HCT116 (cell line): ENCODE data around the gene DVL2. TPM values are rescaled to one million over a fixed set of nuclear protein-coding genes. Genes with fewer than 3 reads are reported as not detected.

Experiments
- ATAC-seq: fragments of 200-7000 bp; cut with Tn5 transposase; 2 replicates; pipeline ENCODE4 v1.9.1; 2020; ENCODE audit warnings: mild to moderate bottlenecking, moderate library complexity
- BruUV-seq: library from RNA; stranded (reverse); fragments of 400-500 nt; replicated peaks from 2 replicates; lab custom pipeline; 2021; lab: Mats Ljungman, UMichigan
- CTCF ChIA-PET: fragments of 300-600 bp; sonication (Branson Sonifier 250); formaldehyde crosslinking; loops from one replicate; lab custom pipeline; 2021; ENCODE audit warnings: antibody characterized with exemption; lab: Charles Lee
- POLR2A ChIA-PET: fragments of 300-600, 350-600 bp; sonication (Branson Sonifier 250); formaldehyde crosslinking; loops from one replicate; lab custom pipeline; 2021; ENCODE audit warnings: antibody characterized with exemption; lab: Charles Lee
- RAD21 ChIA-PET, 2 experiments: fragments of 300-600 bp; sonication (Branson Sonifier 250); formaldehyde crosslinking; loops; one replicate each; lab custom pipeline; 2023; ENCODE audit warnings: low total read pairs in 2 of 2; ENCODE audit not compliant: uncharacterized antibody in 2 of 2, unreplicated experiment in 2 of 2, low non-redundant PET in 1 of 2; lab: Charles Lee
- DNase-seq: peaks from one replicate; pipeline ENCODE4 v3.0.0-alpha.2; 2010; ENCODE audit warnings: low read depth, low spot score
- H2AFZ ChIP-seq: fragments of 200-600 bp; shearing (Covaris generic), sonication (generic); 2 replicates; pipeline ENCODE4 v1.6.1; 2017; ENCODE audit warnings: low read depth, mixed run types, mixed read lengths, antibody characterized with exemption, low read length; ENCODE audit not compliant: poor library complexity, severe bottlenecking
- H3K27ac ChIP-seq: 2 replicates; pipeline ENCODE4 v1.5.1; 2012; ENCODE audit warnings: low read depth, low read length
- H3K27me3 ChIP-seq: fragments of 200-600 bp; sonication (generic); 2 replicates; pipeline ENCODE4 v1.6.1; 2016; ENCODE audit warnings: mixed run types, low read length, mixed read lengths; ENCODE audit not compliant: insufficient read depth
- H3K36me3 ChIP-seq, 2 experiments: fragments of 200-500 bp in 1 of 2; fragments of 200-600 bp in 1 of 2; sonication (Bioruptor generic) in 1 of 2; sonication (generic) in 1 of 2; 2 replicates each; pipeline versions ENCODE4 v1.5.1 to v1.6.1; 2014 to 2016; ENCODE audit warnings: low read length in 2 of 2, inconsistent platforms in 1 of 2, mixed read lengths in 1 of 2, mixed run types in 1 of 2; ENCODE audit not compliant: insufficient read depth in 2 of 2, control insufficient read depth in 1 of 2
- H3K4me1 ChIP-seq, 2 experiments: fragments of 200-600 bp in 1 of 2; sonication (generic) in 1 of 2; 2 replicates each; pipeline versions ENCODE4 v1.5.1 to v1.6.1; 2012 to 2017; ENCODE audit warnings: low read length in 2 of 2, inconsistent platforms in 1 of 2, mild to moderate bottlenecking in 1 of 2, mixed read lengths in 1 of 2, mixed run types in 1 of 2, moderate library complexity in 1 of 2; ENCODE audit not compliant: insufficient read depth in 2 of 2, control insufficient read depth in 1 of 2
- H3K4me2 ChIP-seq: fragments of 200-600 bp; sonication (generic); 2 replicates; pipeline ENCODE4 v1.6.1; 2017; ENCODE audit warnings: mixed run types, low read length, mixed read lengths
- H3K4me3 ChIP-seq, 2 experiments: fragments of 200-600 bp in 1 of 2; sonication (generic) in 1 of 2; replicated peaks in 1 of 2; 2 replicates each; pipeline ENCODE4 v1.5.1; 2011 to 2016; ENCODE audit warnings: low read length in 2 of 2, control low read depth in 1 of 2, low read depth in 1 of 2, mild to moderate bottlenecking in 1 of 2, mixed read lengths in 1 of 2, mixed run types in 1 of 2
- H3K79me2 ChIP-seq: fragments of 200-600 bp; sonication (generic); 2 replicates; pipeline ENCODE4 v1.6.1; 2017; ENCODE audit warnings: mild to moderate bottlenecking, mixed run types, low read length, moderate library complexity, mixed read lengths; ENCODE audit not compliant: insufficient read depth
- H3K9ac ChIP-seq: fragments of 200-600 bp; sonication (generic); 2 replicates; pipeline ENCODE4 v1.6.1; 2016; ENCODE audit warnings: low read length, mixed read lengths
- H3K9me2 ChIP-seq: fragments of 200-600 bp; sonication (generic), shearing (Covaris generic); 2 replicates; pipeline ENCODE4 v1.6.1; 2017; ENCODE audit warnings: mixed run types, mild to moderate bottlenecking, moderate library complexity; ENCODE audit not compliant: insufficient read depth
- H3K9me3 ChIP-seq, 2 experiments: fragments of 200-500 bp in 1 of 2; fragments of 200-600 bp in 1 of 2; sonication (Bioruptor generic) in 1 of 2; sonication (generic) in 1 of 2; 2 replicates each; pipeline ENCODE4 v1.6.1; 2014 to 2017; ENCODE audit warnings: low read length in 2 of 2, mixed read lengths in 2 of 2, inconsistent platforms in 1 of 2, low read depth in 1 of 2, mild to moderate bottlenecking in 1 of 2, mixed run types in 1 of 2, moderate library complexity in 1 of 2; ENCODE audit not compliant: control insufficient read depth in 1 of 2, insufficient read depth in 1 of 2
- H4K20me1 ChIP-seq: fragments of 200-600 bp; sonication (generic), shearing (Covaris generic); 2 replicates; pipeline ENCODE4 v1.6.1; 2017; ENCODE audit warnings: mixed run types, mild to moderate bottlenecking, moderate library complexity; ENCODE audit not compliant: insufficient read depth
- CBX3 ChIP-seq: IDR thresholded peaks from 2 replicates; pipeline ENCODE4 v1.6.1; 2012; ENCODE audit warnings: low read depth
- CEBPB ChIP-seq: IDR thresholded peaks from 2 replicates; pipeline ENCODE4 v1.6.1; 2012; ENCODE audit warnings: low read depth
- EGR1 ChIP-seq: IDR thresholded peaks from 2 replicates; pipeline ENCODE4 v1.6.1; 2012; ENCODE audit warnings: low read depth
- ELF1 ChIP-seq: IDR thresholded peaks from 2 replicates; pipeline ENCODE4 v1.6.1; 2012; ENCODE audit warnings: low read depth, borderline replicate concordance
- EZH2 ChIP-seq: fragments of 200-600 bp; sonication (generic); IDR thresholded peaks from 2 replicates; pipeline ENCODE4 v1.6.1; 2017; ENCODE audit warnings: antibody characterized with exemption, mixed run types
- EZH2phosphoT487 ChIP-seq: fragments of 200-600 bp; IDR thresholded peaks from 2 replicates; pipeline ENCODE4 v1.6.1; 2018; ENCODE audit warnings: antibody characterized with exemption, borderline replicate concordance
- MAX ChIP-seq: IDR thresholded peaks from 2 replicates; pipeline ENCODE4 v1.6.1; 2012
- POLR2A ChIP-seq: IDR thresholded peaks from 2 replicates; pipeline ENCODE4 v1.7.0; 2011; ENCODE audit warnings: borderline replicate concordance; ENCODE audit not compliant: insufficient read depth, insufficient read length; ENCODE audit errors: extremely low read depth
- RAD21 ChIP-seq: IDR thresholded peaks from 2 replicates; pipeline ENCODE4 v1.6.1; 2012; ENCODE audit warnings: low read depth, mild to moderate bottlenecking
- SIN3A ChIP-seq: IDR thresholded peaks from 2 replicates; pipeline ENCODE4 v1.6.1; 2012; ENCODE audit warnings: low read depth
- SP1 ChIP-seq: IDR thresholded peaks from 2 replicates; pipeline ENCODE4 v1.6.1; 2012; ENCODE audit warnings: low read depth
- SRF ChIP-seq: IDR thresholded peaks from 2 replicates; pipeline ENCODE4 v1.6.1; 2012; ENCODE audit warnings: low read depth
- TCF7L2 ChIP-seq: IDR thresholded peaks from 2 replicates; pipeline ENCODE4 v1.7.0; 2011; ENCODE audit warnings: borderline replicate concordance, inconsistent platforms; ENCODE audit not compliant: insufficient read depth, insufficient read length; ENCODE audit errors: extremely low read depth
- YY1 ChIP-seq: IDR thresholded peaks from 2 replicates; pipeline ENCODE4 v1.6.1; 2011; ENCODE audit warnings: low read length, low read depth, moderate library complexity, mild to moderate bottlenecking; ENCODE audit not compliant: insufficient replicate concordance; ENCODE audit errors: extremely low read depth
- ZFX ChIP-seq: fragments of 450-650 bp; IDR thresholded peaks from 2 replicates; pipeline ENCODE4 v1.6.1; 2017
- ZNF274 ChIP-seq: fragments of 200-500 bp; sonication (Bioruptor generic); IDR thresholded peaks from 2 replicates; pipeline ENCODE4 v1.6.1; 2014; ENCODE audit warnings: mild to moderate bottlenecking, low read depth, low read length, inconsistent platforms
- intact Hi-C: fragments of 100-400 bp; cut with micrococcal nuclease; formaldehyde crosslinking; loops from 2 replicates; pipeline ENCODE4 v1.10.0; 2022
- total RNA-seq: library from RNA; stranded (reverse); gene quantifications from one replicate; pipeline ENCODE4 v1.2.1, GENCODE V29; 2021; ENCODE audit not compliant: unreplicated experiment
- TF ChIP-seq, protein P1 (sequence below), 3 experiments: fragments of 200-600 bp in 1 of 3; sonication (generic) in 1 of 3; IDR thresholded peaks in 2 of 3; conservative IDR thresholded peaks in 1 of 3; 2 replicates each; pipeline ENCODE4 v1.5.1; 2012 to 2017; ENCODE audit warnings: low read depth in 2 of 3, low read length in 2 of 3, antibody characterized with exemption in 1 of 3, borderline replicate concordance in 1 of 3, control low read depth in 1 of 3, mild to moderate bottlenecking in 1 of 3, mixed read lengths in 1 of 3, mixed run types in 1 of 3, moderate library complexity in 1 of 3; ENCODE audit not compliant: insufficient read depth in 1 of 3

The DVL2 gene
- total RNA-seq, 1 experiment from 2014 or later, result 69.7 TPM

DNA sequence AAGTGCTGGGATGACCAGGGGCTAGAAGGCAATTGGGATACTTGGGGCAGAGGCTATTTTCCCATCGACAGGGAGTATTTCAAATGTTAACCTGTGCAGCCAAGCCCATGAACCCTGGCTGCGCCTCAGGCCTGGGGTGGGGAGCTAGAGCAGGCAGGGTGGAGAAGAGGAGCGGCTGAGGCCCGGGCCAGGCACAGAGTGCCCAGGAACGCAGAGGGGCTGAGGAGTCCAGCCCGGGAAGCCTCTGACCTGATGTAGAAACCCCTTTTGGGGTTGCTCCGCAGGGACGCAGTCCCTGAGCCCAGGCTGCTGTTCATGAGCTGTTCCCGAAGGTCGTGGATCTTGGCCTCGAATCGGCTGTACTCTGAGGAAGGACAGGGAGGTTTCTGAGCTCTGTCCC is 38.3 kb downstream of the DVL2 start:
- Histone ChIP-seq H3K9me2 (no peaks in the 10 kb centered on the region), H3K4me2 (no peak overlapping the region), H3K36me3 (no peaks in the 10 kb centered on the region), H3K79me2 (no peaks in the 10 kb centered on the region), H3K27ac (no peak overlapping the region), H3K9me3 (no peaks in the 10 kb centered on the region), H3K4me1 (peaks cover 4 to 14% of the 10 kb centered on the region in 2 experiments; a peak in 2 of 4 replicates), H4K20me1 (no peaks in the 10 kb centered on the region), H2AFZ (no peak overlapping the region), H3K4me3 (no peak overlapping the region), H3K27me3 (no peaks in the 10 kb centered on the region), H3K9ac (no peak overlapping the region)
- ChIA-PET POLR2A (no interaction called here), RAD21 (no interaction called here), CTCF (no interaction called here)
- TF ChIP-seq, protein P1, sequence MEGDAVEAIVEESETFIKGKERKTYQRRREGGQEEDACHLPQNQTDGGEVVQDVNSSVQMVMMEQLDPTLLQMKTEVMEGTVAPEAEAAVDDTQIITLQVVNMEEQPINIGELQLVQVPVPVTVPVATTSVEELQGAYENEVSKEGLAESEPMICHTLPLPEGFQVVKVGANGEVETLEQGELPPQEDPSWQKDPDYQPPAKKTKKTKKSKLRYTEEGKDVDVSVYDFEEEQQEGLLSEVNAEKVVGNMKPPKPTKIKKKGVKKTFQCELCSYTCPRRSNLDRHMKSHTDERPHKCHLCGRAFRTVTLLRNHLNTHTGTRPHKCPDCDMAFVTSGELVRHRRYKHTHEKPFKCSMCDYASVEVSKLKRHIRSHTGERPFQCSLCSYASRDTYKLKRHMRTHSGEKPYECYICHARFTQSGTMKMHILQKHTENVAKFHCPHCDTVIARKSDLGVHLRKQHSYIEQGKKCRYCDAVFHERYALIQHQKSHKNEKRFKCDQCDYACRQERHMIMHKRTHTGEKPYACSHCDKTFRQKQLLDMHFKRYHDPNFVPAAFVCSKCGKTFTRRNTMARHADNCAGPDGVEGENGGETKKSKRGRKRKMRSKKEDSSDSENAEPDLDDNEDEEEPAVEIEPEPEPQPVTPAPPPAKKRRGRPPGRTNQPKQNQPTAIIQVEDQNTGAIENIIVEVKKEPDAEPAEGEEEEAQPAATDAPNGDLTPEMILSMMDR (IDR thresholded peaks at IDR 0.05 in 2 of 3, conservative IDR thresholded peaks at IDR 0.05 in 1 of 3; ENCODE audit: borderline replicate concordance in 1 of 3, insufficient read depth in 1 of 3, low read depth in 2 of 3, low read length in 2 of 3), result no peak
- TF ChIP-seq SIN3A, result no peak
- TF ChIP-seq SP1, result no peak
- TF ChIP-seq SRF, result no peak
- no peak for TF ChIP-seq MAX
- TF ChIP-seq CBX3, result no peak
- TF ChIP-seq TCF7L2, result no peak
- BruUV-seq, result no TSS peak
- intact Hi-C loops, result no loop called here
- no peak for ATAC-seq
- DNase-seq, result no peak

GRCh38 chr17:7192271-7192937 is 41.9 kb downstream of the DVL2 start:
- intact Hi-C loops, result no loop called here
- no peak overlapping the region for H3K4me2 ChIP-seq
- no peaks in the 10 kb centered on the region for H3K27me3 ChIP-seq
- H4K20me1 ChIP-seq, result no peaks in the 10 kb centered on the region
- no peak overlapping the region for H3K27ac ChIP-seq
- no TSS peak for BruUV-seq
- H3K9me2 ChIP-seq, result no peaks in the 10 kb centered on the region
- ChIA-PET POLR2A (no interaction called here), RAD21 (no interaction called here), CTCF (no interaction called here)
- no peaks in the 10 kb centered on the region for H3K36me3 ChIP-seq
- H3K79me2 ChIP-seq, result no peaks in the 10 kb centered on the region
- no peak overlapping the region for H2AFZ ChIP-seq
- H3K9me3 ChIP-seq, result no peaks in the 10 kb centered on the region
- H3K4me1 ChIP-seq, result peaks cover 0 to 5% of the 10 kb centered on the region in 2 experiments; a peak in 1 of 4 replicates
- DNase-seq (no peak), ATAC-seq (no peak)
- H3K9ac ChIP-seq, result no peak overlapping the region
- no peak overlapping the region for H3K4me3 ChIP-seq
- TF ChIP-seq CEBPB (no peak), EGR1 (no peak), ZNF274 (no peak), POLR2A (no peak), RAD21 (no peak), EZH2 (no peak), TCF7L2 (no peak), YY1 (no peak), EZH2phosphoT487 (no peak), ZFX (no peak), SIN3A (no peak), SP1 (no peak), ELF1 (no peak), CBX3 (no peak)
- TF ChIP-seq, protein P1 (IDR thresholded peaks at IDR 0.05 in 2 of 3, conservative IDR thresholded peaks at IDR 0.05 in 1 of 3; ENCODE audit: borderline replicate concordance in 1 of 3, insufficient read depth in 1 of 3, low read depth in 2 of 3, low read length in 2 of 3), result no peak
